ENCODE data around the gene KRTAP1-1.

The KRTAP1-1 gene

DNA sequence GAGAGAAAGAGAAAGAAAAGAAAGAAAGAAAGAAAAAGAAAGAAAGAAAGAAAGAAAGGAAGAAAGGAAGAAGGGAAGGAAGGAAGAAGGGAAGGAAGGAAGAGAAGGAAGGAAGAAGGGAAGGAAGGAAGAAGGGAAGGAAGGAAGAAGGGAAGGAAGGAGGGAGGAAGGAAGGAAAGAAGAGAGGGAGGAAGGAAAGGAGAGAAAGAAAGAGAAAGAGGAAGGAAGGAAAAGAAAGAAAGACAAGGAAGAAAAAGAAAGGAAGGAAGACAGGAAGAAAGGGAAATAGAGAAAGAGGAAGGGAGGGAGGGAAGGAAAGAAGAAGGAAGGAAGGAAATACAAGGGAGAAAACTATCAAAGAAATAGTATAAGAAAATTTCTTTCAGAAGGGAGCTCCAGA, 35.5 kb upstream of the KRTAP1-1 start:
- H3K18ac ChIP-seq (ENCODE audit: low read length) = no peak overlapping the region
- no peak overlapping the region for H3K9ac ChIP-seq (ENCODE audit: low read length)
- H3K27ac ChIP-seq (ENCODE audit: low read depth, low read length) = no peak overlapping the region
- H3K4me1 ChIP-seq (ENCODE audit: control insufficient read depth, low read depth, low read length) = no peaks in the 10 kb centered on the region
- H2BK120ac ChIP-seq (ENCODE audit: low read depth, low read length) = no peak overlapping the region
- no peak overlapping the region for H2BK15ac ChIP-seq (replicated peaks; ENCODE audit: low read depth)
- H2BK5ac ChIP-seq (ENCODE audit: low read length) = no peak overlapping the region
- no peak for DNase-seq
- no peak overlapping the region for H3K56ac ChIP-seq (ENCODE audit: low read length)
- H4K8ac ChIP-seq (ENCODE audit: low read depth, low read length) = no peak overlapping the region
- H3K27me3 ChIP-seq (ENCODE audit: insufficient read depth, low read length, poor library complexity) = no peaks in the 10 kb centered on the region
- no peak overlapping the region for H4K5ac ChIP-seq (ENCODE audit: low read length)
- H3K23ac ChIP-seq (ENCODE audit: low read length) = no peak overlapping the region
- no peaks in the 10 kb centered on the region for H3K79me1 ChIP-seq (ENCODE audit: low read length)
- H3K4me3 ChIP-seq (ENCODE audit: low read length) = no peak overlapping the region
- H3K4ac ChIP-seq (ENCODE audit: low read depth, low read length) = no peak overlapping the region
- H3K4me2 ChIP-seq (ENCODE audit: low read length) = no peak overlapping the region
- no peaks in the 10 kb centered on the region for H3K79me2 ChIP-seq (ENCODE audit: control insufficient read depth, insufficient read depth, low read length)
- H3K36me3 ChIP-seq (ENCODE audit: control insufficient read depth, insufficient read depth, low read length) = no peaks in the 10 kb centered on the region
- H2AK5ac ChIP-seq (ENCODE audit: low read length) = no peak overlapping the region

DNA sequence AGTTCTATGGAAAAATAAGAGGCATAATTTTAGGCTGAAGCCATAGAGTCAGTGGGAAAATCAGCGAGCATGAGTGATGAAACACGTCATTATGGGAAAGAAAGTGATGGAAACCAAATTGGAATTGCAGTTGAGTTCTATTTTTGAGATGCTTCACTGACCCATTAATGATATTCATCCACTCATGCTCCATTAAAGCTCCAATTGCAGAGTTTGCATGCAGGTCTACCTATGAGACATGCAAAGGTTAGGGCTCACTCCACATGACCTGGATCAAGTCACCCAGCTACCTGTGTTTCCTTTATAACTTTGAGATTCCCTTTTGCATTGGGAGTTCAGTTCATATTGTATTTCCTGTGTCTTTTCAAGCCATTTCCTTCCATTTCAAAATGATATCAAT, 32.4 kb upstream of the KRTAP1-1 start:
- H3K4me2 ChIP-seq (ENCODE audit: low read length) = no peak overlapping the region
- no peak overlapping the region for H3K27ac ChIP-seq (ENCODE audit: low read depth, low read length)
- no peak overlapping the region for H2AK5ac ChIP-seq (ENCODE audit: low read length)
- no peak overlapping the region for H3K4ac ChIP-seq (ENCODE audit: low read depth, low read length)
- H4K8ac ChIP-seq (ENCODE audit: low read depth, low read length) = no peak overlapping the region
- H2BK5ac ChIP-seq (ENCODE audit: low read length) = no peak overlapping the region
- H3K27me3 ChIP-seq (ENCODE audit: insufficient read depth, low read length, poor library complexity) = no peaks in the 10 kb centered on the region
- no CpG with 5 or more reads among the region's 2 CpGs for WGBS (ENCODE audit: extremely low coverage, insufficient coverage, low lambda C conversion rate)
- H3K23ac ChIP-seq (ENCODE audit: low read length) = no peak overlapping the region
- no peak overlapping the region for H2BK15ac ChIP-seq (replicated peaks; ENCODE audit: low read depth)
- H3K4me1 ChIP-seq (ENCODE audit: control insufficient read depth, low read depth, low read length) = no peaks in the 10 kb centered on the region
- H3K18ac ChIP-seq (ENCODE audit: low read length) = no peak overlapping the region
- no peaks in the 10 kb centered on the region for H3K79me2 ChIP-seq (ENCODE audit: control insufficient read depth, insufficient read depth, low read length)
- H3K9ac ChIP-seq (ENCODE audit: low read length) = no peak overlapping the region
- H3K4me3 ChIP-seq (ENCODE audit: low read length) = no peak overlapping the region
- H3K79me1 ChIP-seq (ENCODE audit: low read length) = no peaks in the 10 kb centered on the region
- no peak overlapping the region for H3K56ac ChIP-seq (ENCODE audit: low read length)
- no peak overlapping the region for H4K5ac ChIP-seq (ENCODE audit: low read length)
- no peak overlapping the region for H2BK120ac ChIP-seq (ENCODE audit: low read depth, low read length)
- no peaks in the 10 kb centered on the region for H3K36me3 ChIP-seq (ENCODE audit: control insufficient read depth, insufficient read depth, low read length)
- DNase-seq = no peak

DNA sequence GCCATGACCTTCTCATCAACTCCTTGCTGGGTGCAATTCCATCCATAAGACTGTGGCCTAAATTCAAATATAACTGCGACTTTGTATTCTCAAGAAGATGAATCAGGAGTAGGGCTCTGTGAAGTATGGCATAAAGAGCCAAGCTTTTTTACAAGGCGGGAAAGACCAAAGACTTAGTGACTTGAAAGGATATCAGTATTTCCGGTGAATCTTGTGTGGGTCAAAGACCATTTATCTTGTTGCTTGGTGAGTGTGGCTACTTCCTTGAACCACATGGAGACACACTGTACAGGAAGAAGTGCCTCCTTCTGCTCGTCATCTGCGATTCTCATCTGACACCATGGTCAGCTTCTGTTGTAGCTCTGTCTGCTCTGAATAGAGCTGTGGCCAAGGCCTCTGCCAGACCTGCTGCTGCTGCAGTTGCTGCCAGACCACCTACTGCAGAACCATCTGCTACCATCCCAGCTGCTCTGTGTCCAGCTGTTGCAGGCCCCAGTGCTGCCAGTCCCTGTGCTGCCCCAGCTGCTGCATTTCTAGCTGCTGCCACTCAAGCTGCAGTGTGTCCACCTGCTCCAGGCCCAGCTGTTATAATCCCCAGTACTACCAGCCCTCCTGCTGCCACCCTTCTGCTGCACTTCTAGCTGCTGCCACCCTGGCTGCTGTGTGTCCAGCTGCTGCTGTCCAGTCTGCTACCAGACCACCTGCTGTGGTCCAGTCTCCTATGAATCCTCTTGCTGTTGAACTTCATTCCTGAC, 30.5 kb upstream of the KRTAP1-1 start:
- no peak overlapping the region for H3K23ac ChIP-seq (ENCODE audit: low read length)
- no peak overlapping the region for H2BK5ac ChIP-seq (ENCODE audit: low read length)
- no peak overlapping the region for H2BK120ac ChIP-seq (ENCODE audit: low read depth, low read length)
- H3K4me3 ChIP-seq (ENCODE audit: low read length) = no peak overlapping the region
- no peaks in the 10 kb centered on the region for H3K36me3 ChIP-seq (ENCODE audit: control insufficient read depth, insufficient read depth, low read length)
- no peak overlapping the region for H4K5ac ChIP-seq (ENCODE audit: low read length)
- no peak overlapping the region for H3K18ac ChIP-seq (ENCODE audit: low read length)
- no peaks in the 10 kb centered on the region for H3K4me1 ChIP-seq (ENCODE audit: control insufficient read depth, low read depth, low read length)
- no peak overlapping the region for H2BK15ac ChIP-seq (replicated peaks; ENCODE audit: low read depth)
- no peak overlapping the region for H2AK5ac ChIP-seq (ENCODE audit: low read length)
- H3K27ac ChIP-seq (ENCODE audit: low read depth, low read length) = no peak overlapping the region
- no peak overlapping the region for H3K9ac ChIP-seq (ENCODE audit: low read length)
- H3K27me3 ChIP-seq (ENCODE audit: insufficient read depth, low read length, poor library complexity) = no peaks in the 10 kb centered on the region
- no peak overlapping the region for H3K56ac ChIP-seq (ENCODE audit: low read length)
- H3K79me2 ChIP-seq (ENCODE audit: control insufficient read depth, insufficient read depth, low read length) = no peaks in the 10 kb centered on the region
- H4K8ac ChIP-seq (ENCODE audit: low read depth, low read length) = no peak overlapping the region
- no peak overlapping the region for H3K4me2 ChIP-seq (ENCODE audit: low read length)
- WGBS (ENCODE audit: extremely low coverage, insufficient coverage, low lambda C conversion rate) = no CpG with 5 or more reads among the region's 5 CpGs
- H3K79me1 ChIP-seq (ENCODE audit: low read length) = no peaks in the 10 kb centered on the region
- H3K4ac ChIP-seq (ENCODE audit: low read depth, low read length) = no peak overlapping the region
- no peak for DNase-seq

- Histone ChIP-seq H4K5ac (ENCODE audit: low read length) (no peak overlapping the region), H3K9ac (ENCODE audit: low read length) (no peak overlapping the region), H3K4me2 (ENCODE audit: low read length) (no peak overlapping the region), H2BK5ac (ENCODE audit: low read length) (no peak overlapping the region), H3K27me3 (ENCODE audit: insufficient read depth, low read length, poor library complexity) (no peaks in the 10 kb centered on the region), H2BK15ac (replicated peaks; ENCODE audit: low read depth) (no peak overlapping the region), H3K4ac (ENCODE audit: low read depth, low read length) (no peak overlapping the region), H3K56ac (ENCODE audit: low read length) (no peak overlapping the region), H3K27ac (ENCODE audit: low read depth, low read length) (no peak overlapping the region), H3K4me1 (ENCODE audit: control insufficient read depth, low read depth, low read length) (no peaks in the 10 kb centered on the region), H3K18ac (ENCODE audit: low read length) (no peak overlapping the region), H2AK5ac (ENCODE audit: low read length) (no peak overlapping the region), H3K4me3 (ENCODE audit: low read length) (no peak overlapping the region), H3K23ac (ENCODE audit: low read length) (no peak overlapping the region), H4K8ac (ENCODE audit: low read depth, low read length) (no peak overlapping the region), H2BK120ac (ENCODE audit: low read depth, low read length) (no peak overlapping the region), H3K79me2 (ENCODE audit: control insufficient read depth, insufficient read depth, low read length) (no peaks in the 10 kb centered on the region), H3K36me3 (ENCODE audit: control insufficient read depth, insufficient read depth, low read length) (no peaks in the 10 kb centered on the region), H3K79me1 (ENCODE audit: low read length) (no peaks in the 10 kb centered on the region)
- no peak for DNase-seq
- WGBS (ENCODE audit: extremely low coverage, insufficient coverage, low lambda C conversion rate) = no CpG with 5 or more reads among the region's 3 CpGs
These were observed 27.8 kb upstream of the KRTAP1-1 start for GRCh38 chr17:41069031-41069430.

GRCh38 chr17:41067281-41067680, 26.0 kb upstream of the KRTAP1-1 start:
- Histone ChIP-seq H3K36me3 (ENCODE audit: control insufficient read depth, insufficient read depth, low read length) (no peaks in the 10 kb centered on the region), H3K56ac (ENCODE audit: low read length) (no peak overlapping the region), H4K5ac (ENCODE audit: low read length) (no peak overlapping the region), H2BK120ac (ENCODE audit: low read depth, low read length) (no peak overlapping the region), H3K79me1 (ENCODE audit: low read length) (no peaks in the 10 kb centered on the region), H2BK15ac (replicated peaks; ENCODE audit: low read depth) (no peak overlapping the region), H3K9ac (ENCODE audit: low read length) (no peak overlapping the region), H3K4me3 (ENCODE audit: low read length) (no peak overlapping the region), H3K27ac (ENCODE audit: low read depth, low read length) (no peak overlapping the region), H3K18ac (ENCODE audit: low read length) (no peak overlapping the region), H2AK5ac (ENCODE audit: low read length) (no peak overlapping the region), H4K8ac (ENCODE audit: low read depth, low read length) (no peak overlapping the region), H3K4me2 (ENCODE audit: low read length) (no peak overlapping the region), H3K27me3 (ENCODE audit: insufficient read depth, low read length, poor library complexity) (no peaks in the 10 kb centered on the region), H3K4ac (ENCODE audit: low read depth, low read length) (no peak overlapping the region), H3K23ac (ENCODE audit: low read length) (no peak overlapping the region), H3K4me1 (ENCODE audit: control insufficient read depth, low read depth, low read length) (no peaks in the 10 kb centered on the region), H3K79me2 (ENCODE audit: control insufficient read depth, insufficient read depth, low read length) (no peaks in the 10 kb centered on the region), H2BK5ac (ENCODE audit: low read length) (no peak overlapping the region)
- DNase-seq = no peak

Data from mesendoderm (in vitro differentiated cells).